CD4-positive, alpha-beta T cell treated with Interleukin-6 for 4 hours (primary cell): ENCODE data around the gene FGFR2.
"Not testable (repeated sequence)": the region's sequence is repeated elsewhere in the genome, so short reads cannot be mapped to it uniquely, and the experiment has no call there.

Experiments
- DNase-seq: peaks from one replicate; pipeline ENCODE4 v3.0.0-alpha.2; 2020; ENCODE audit warnings: mixed read lengths

Gene FGFR2

DNA sequence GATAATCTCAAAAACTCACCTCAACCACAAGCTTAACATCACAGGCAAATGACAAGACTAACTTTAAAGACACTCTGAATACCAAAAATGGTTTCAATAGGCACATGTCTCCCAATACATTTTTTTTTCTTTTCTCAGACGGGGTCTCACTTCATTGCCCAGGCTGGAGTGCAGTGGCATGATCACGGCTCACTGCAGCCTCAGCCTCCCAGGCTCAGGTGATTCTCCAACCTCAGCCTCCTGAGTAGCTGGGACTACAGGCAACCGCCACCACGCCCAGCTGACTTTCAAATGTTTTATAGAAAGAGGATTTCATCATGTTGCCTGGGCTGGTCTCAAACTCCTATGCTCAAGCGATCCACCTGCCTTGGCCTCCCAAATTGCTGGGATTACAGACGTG is 77.7 kb downstream of the FGFR2 start:
- DNase-seq: not testable (repeated sequence)

DNA sequence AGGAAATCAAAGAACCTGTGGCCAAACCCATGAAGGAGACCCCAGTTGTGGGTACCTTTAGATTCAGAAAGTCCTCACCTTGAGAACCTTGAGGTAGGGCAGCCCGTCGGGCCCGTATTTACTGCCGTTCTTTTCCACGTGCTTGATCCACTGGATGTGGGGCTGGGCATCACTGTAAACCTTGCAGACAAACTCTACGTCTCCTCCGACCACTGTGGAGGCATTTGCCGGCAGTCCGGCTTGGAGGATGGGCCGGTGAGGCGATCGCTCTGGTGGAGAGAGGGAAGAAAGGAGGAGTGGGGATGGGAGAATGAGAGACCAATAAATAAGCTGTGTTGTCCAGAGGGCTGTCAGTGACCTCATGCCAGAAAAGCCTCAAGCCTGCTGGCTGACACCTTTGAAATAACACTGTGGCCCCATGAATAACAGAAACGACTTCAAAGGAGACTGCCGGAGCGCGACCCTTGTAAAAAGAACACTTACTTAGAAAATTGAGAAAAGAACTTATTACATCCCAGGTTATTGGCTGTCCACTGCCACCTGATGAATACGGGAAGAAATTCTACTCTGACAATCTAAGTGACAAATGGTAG is 78.2 kb downstream of the FGFR2 start:
- no peak for DNase-seq

DNA sequence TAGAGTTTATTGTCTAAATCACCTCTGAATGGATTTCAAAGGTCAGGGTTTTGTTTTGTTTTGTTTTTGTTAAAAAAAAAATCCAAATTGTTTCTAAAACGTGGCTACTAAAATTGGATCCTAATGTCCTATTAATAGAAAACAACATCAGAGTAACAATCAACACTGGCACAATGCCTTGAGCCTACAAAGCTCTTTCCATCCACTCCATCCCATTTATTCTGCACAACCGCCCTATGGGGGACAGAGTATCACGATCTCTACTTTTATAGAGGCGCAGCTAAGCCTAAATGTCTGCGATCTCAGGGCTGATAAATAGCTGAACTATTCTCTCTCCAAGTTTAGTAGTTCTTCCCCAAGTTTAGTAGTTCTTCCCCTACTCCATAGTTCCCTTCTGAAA is 78.8 kb downstream of the FGFR2 start:
- no peak for DNase-seq

- DNase-seq: no peak
Observed at GRCh38 chr10:121518333-121518732, 79.9 kb downstream of the FGFR2 start.

GRCh38 chr10:121516093-121516865 is 82.0 kb downstream of the FGFR2 start:
- DNase-seq: no peak

DNA sequence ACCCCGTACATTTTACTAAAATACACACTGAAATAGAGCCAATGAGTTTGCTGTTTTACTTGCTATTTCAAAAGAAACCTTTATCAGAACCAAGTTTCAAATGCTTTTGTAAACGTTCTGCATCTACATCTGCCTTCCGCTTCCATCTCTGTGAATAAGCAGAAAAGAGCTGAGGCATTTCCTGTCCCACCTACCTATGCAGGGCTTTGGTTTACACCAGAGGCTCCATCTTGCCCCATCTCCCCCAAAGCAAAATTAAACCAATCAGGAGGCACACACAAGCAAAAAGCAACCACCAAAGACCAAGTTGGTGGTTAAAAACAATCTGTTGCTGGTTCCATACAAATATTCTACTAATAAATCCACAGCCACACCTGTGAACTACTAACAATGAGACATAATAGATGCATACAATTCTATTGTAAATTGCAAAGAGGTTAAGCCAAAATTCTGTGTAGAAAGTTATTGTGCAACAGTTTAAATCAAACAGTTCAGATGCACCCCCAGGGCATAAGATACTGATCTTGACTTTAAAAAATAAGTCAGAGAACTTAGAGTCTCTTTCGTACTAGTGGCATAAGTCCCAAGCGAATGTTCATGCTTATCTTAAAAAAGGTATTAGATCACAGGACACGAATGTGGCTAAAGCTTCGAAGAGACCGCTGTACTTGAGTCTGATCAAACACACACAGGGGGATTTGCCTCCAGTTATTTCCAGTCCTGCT is 83.9 kb downstream of the FGFR2 start:
- DNase-seq: no peak

DNA sequence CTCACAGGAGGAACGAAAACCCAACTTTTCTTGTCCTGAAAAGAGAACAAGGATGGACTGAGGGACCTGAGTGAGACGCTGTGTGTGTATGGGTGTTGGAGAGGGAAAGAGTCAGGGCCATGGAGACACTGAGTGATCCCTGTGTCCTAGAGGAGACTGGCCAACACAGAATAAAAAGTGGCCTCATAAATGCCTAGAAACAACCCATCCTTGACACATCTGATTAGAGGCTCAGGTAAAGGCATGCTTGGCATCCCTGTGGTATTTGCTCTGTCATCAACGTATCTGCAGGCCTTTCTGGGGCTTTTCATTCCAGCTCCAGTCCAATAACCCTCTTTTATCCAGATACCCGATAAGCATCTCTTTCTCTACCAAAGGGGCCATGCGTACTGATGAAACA is 86.3 kb downstream of the FGFR2 start:
- no peak for DNase-seq

GRCh38 chr10:121511460-121511859 is 86.8 kb downstream of the FGFR2 start:
- no peak for DNase-seq

DNA sequence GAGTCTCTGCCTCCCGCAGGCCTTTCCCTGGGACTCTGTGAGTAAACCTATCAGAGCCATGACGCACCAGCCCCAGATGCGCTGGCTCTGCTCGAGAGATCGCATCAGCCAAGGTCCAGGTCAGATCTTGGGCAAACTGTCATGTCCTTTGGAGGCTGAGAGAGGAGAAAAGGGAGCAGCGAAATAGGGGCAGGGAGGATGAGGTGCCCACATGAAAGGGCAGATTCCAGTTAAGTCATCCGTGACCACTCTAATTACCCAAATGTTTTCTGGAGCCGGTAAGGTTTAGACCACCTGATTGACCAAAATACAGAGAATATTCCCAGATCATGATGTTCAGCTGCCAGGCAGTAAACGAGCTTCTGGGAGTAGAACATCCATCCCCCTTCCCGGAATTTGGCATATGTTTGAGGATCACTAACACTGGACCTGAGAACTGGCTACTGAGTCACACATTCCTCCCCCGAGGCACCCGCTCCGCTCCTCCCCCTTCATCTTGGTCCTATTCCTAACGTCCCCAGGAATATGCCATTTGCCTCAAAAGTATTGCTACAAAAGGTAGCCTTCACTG is 88.0 kb downstream of the FGFR2 start:
- no peak for DNase-seq

GRCh38 chr10:121509796-121510195 is 88.4 kb downstream of the FGFR2 start:
- no peak for DNase-seq

- no peak for DNase-seq
Observed at GRCh38 chr10:121509112-121509511, 89.1 kb downstream of the FGFR2 start.

DNA sequence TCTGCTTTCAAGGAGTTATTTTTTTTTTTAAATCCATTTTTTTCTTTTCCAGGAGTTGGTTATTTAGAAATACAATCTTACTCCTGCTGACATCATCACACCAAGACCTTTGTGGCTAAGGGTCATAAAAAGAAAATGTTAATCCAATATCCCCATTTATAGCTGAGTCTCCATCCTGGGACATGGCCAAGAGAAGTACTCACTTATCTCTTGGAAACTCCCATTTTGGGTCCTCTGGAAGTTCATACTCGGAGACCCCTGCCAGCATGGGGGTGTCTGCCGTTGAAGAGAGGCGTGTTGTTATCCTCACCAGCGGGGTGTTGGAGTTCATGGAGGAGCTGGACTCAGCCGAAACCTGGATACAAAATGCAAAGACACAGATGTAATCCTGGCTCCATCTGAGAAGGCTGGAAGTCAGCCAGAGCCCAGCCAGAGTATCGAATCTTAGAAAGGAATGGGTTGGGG is 94.6 kb downstream of the FGFR2 start:
- no peak for DNase-seq

- no peak for DNase-seq
Observed at GRCh38 chr10:121501796-121502195, 96.4 kb downstream of the FGFR2 start.

DNA sequence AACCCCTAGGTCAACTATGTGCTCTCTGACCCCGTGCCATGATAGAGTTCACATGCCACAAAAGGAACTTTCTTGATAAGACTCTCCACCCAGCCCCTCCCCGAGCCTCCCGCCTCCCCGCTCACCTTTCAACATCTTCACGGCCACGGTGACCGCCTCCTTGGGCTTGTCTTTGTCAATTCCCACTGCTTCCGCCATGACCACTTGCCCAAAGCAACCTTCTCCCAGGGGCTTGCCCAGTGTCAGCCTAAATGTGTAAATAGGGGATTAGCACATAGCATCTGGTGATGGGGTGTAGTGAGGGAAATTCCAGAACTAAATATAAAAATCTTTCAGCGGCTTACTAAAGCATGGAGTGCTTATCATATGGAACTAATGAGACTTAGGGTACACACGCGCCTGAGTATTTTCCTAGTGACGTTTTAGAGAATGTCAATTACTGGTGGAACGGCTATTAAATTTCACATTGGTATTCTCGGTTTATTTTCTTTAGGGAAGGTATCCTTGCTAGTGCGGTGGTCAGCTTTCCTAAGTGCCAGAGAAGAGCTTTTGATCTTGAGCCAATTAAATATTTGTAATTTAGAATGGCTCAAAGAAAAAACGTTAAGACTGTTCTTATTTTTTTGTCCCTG is 97.4 kb downstream of the FGFR2 start:
- no peak for DNase-seq

DNA sequence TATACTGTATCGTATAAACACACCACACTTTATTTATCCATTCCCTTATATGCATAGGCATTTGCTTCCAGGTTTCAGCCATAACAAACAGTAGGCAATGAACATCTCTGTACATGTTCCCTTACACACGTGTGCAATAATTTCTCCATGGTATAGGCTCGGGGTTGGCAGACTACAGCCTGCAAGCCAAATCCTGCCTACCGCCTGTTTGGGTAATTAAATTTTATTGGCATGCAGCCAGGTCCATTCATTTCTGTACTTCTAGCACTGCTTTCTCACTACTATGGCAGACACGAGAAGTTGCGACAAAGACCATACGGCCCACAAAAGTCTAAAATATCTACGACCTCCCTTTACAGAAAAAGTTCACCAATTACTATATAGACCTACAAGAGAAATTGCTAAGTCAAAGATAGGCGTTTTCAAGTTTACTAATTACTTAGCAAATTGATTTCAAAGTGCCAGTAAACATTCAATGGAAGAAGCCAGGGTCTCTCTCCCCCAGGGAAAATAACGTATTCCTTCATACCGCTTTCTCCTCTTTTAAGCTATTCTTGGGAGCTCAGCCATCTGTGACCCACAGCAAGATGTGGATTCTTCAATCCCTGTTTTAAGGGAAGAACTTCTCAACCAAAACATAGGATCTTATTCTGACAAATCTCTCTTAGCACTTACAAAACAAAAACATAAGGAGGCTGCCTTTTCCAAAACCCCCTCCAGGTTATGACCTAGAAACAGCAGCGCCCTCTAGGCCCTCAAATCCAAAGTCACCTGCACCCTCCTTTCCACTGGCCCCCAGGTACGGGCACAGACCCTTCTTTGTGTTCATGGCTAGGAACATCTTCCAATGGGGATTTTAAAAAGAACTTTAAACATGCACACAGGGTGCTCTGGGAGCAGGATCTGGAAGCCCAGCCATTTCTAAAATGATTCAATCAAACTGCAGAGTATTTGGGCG is 100.5 kb downstream of the FGFR2 start:
- no peak for DNase-seq

GRCh38 chr10:121495719-121496118 is 102.5 kb downstream of the FGFR2 start:
- DNase-seq: no peak

DNA sequence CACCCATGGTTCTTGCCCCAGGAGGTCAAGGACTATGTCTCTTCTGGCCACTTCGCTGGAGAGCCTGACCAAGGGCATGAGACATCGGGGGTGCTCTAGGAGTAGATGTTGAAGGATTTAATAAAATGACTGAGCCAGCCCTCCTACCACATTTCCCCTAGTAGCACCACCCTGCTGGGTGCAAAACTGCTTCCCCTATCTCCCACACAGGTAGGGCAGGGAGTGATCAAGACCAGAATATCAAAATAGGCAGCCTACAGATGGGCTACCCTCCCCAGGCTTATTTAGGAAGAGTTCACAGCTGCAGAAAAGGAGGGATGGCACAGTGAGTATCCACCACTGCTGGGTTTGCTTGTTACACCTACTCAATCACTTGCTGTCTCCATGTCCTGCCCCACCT is 103.9 kb downstream of the FGFR2 start:
- DNase-seq: no peak

DNA sequence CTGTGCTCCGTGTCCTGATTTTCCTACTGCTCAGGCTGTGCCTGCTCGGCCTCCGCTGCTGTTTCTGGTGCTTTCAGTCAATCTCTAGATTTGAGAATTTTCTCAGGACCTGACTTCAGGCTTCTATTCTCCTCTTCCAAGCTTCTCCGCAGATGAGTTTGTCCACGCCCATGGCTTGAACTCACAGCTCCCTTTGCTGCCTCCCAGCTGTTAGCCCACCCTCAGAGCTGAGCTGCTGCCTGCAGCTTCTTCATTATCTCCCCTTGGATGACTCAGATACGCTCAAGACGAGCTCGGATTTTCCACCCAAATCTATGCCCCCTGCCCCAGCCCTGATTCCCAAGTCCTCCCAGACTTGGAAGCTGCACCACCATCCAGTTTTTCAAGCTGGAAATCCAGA is 104.7 kb downstream of the FGFR2 start:
- DNase-seq: no peak

DNA sequence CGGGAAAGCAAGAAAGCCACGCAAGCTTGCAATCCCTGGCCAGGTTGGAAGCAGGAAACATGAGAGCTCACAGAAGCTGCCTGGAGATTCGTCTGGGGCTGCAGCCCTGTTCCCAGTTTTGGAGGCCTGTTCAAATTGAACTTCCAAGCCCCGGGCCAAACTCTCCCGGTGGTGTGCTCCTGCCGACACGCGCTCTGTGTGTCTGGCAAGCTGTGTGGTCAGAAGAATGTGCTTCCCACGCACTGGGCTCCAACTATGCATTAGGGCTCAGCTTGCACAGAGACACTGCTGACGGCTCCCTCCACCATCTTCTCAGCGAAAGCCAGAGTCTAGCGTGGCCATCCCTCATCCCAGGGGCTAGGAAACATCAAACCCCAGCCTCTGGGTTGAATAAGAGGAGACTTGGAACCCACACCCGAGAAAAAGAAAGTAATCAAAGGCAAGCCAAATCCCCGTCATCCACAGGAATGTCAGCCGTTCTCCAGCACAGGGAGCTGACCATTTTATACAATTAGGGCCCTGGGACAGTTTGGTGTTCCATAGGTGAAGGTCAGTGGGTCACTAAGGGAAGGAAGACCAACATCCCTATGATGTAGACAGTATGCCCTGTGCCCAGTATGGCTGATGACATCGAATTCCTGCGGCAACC is 107.2 kb downstream of the FGFR2 start:
- DNase-seq: no peak

GRCh38 chr10:121485436-121486139 is 112.7 kb downstream of the FGFR2 start:
- no peak for DNase-seq

- no peak for DNase-seq
Observed at GRCh38 chr10:121484816-121485215, 113.4 kb downstream of the FGFR2 start.
